GM12874 (cell line): Measurements from ENCODE around the gene EPHA8.

ENCODE experiments used
- TF ChIP-seq, protein P1 (sequence below): IDR thresholded peaks from 2 replicates; pipeline ENCODE4 v1.5.1; 2011; ENCODE audit warnings: low read depth, mild to moderate bottlenecking, control low read depth, low read length, moderate library complexity; ENCODE audit not compliant: insufficient read depth

Gene EPHA8

DNA sequence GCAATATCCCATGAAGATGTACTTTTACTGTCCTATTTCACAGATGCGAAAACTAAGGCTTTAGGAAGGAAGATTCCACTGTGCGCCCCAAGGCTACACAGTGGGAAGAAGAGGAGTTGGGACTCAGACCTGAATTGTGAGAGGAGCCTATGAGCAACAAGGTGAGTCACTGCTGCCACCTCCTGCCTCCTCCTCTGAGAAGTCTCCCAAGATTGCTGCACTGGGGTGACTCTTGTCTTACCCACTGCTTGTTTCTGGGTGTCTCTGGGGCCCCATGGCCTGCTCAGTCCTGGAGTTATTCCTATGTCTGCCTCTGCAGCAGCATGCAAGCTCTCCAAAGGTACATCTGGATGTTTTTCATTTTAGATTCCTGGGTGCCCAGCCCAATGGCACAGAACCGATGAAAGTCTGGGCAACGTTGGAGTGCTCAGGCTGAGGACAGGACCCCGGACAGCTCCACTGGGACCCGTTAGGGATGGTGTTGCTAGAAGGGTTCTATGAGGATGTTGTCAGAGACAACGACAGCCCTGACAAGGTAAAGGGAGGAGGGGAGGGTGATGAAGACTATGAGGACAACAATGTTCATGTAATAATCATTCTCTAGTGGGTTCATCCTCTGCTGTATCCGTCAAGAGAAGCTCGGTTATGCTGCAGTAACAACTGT, 62.1 kb downstream of the EPHA8 start:
- TF ChIP-seq, protein P1, sequence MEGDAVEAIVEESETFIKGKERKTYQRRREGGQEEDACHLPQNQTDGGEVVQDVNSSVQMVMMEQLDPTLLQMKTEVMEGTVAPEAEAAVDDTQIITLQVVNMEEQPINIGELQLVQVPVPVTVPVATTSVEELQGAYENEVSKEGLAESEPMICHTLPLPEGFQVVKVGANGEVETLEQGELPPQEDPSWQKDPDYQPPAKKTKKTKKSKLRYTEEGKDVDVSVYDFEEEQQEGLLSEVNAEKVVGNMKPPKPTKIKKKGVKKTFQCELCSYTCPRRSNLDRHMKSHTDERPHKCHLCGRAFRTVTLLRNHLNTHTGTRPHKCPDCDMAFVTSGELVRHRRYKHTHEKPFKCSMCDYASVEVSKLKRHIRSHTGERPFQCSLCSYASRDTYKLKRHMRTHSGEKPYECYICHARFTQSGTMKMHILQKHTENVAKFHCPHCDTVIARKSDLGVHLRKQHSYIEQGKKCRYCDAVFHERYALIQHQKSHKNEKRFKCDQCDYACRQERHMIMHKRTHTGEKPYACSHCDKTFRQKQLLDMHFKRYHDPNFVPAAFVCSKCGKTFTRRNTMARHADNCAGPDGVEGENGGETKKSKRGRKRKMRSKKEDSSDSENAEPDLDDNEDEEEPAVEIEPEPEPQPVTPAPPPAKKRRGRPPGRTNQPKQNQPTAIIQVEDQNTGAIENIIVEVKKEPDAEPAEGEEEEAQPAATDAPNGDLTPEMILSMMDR = no peak

DNA sequence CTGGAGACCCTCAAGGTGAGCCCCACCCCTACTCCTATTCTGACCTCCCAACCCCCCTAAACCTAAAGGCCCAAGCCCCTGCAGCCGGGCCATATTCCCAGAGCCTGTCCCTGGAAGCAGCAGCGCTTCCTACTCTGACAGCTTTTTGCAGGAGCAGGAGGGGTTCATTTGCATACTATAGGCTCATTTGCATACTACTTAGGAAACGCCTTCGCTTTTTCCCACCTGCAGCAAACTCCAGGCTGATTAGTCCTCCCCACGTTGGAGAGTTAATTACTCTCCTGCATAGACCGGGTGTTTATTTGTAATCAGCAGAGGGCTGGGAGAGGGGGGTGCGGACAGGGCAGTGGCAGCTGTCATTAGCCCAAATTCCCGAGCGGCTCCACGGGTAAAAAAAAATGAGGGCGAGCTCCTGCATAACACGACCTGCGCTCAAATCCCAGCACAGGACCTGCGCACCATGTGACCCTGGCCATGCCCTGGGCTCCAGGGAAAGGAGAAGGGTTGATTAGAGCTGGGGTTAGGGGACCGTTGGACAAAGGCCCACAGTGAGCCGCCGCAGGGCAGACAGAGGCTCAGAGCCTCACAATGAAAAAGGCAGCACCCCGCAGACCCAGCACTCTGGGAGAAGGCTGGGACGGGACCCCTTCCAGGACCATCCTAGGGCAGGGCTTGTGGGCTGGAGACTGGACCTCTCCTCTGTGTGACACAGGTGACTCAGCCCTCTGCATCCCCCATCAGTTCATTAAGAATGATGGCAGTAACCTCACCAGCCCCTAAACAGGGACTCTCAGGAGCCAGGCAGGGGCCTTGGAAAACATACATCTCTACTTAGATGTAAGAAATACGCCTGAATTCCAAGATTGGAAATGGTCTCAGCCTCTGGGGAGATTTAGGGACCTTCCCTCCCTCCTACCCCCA, 63.2 kb downstream of the EPHA8 start:
- TF ChIP-seq, protein P1 = no peak

DNA sequence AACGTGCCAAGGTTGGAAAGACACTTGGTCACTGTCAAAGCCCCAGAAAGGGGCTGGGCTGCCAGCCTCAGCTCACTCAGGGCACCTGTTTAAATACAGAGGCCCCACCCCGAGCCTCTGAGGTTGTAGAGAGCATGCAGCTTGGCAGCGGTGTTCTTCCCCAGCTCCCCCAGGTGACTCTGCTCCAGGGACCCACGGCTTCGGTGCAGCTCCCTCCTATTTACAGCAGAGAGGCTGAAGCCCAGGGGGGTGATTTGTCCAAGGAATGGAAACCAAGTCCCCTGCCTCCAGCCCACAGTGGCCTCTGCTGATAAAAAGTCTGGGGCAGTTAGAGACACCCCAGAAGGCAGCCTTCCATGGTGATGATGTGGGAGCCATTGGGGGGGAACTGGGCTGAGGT, 64.0 kb downstream of the EPHA8 start:
- TF ChIP-seq, protein P1 = no peak

DNA sequence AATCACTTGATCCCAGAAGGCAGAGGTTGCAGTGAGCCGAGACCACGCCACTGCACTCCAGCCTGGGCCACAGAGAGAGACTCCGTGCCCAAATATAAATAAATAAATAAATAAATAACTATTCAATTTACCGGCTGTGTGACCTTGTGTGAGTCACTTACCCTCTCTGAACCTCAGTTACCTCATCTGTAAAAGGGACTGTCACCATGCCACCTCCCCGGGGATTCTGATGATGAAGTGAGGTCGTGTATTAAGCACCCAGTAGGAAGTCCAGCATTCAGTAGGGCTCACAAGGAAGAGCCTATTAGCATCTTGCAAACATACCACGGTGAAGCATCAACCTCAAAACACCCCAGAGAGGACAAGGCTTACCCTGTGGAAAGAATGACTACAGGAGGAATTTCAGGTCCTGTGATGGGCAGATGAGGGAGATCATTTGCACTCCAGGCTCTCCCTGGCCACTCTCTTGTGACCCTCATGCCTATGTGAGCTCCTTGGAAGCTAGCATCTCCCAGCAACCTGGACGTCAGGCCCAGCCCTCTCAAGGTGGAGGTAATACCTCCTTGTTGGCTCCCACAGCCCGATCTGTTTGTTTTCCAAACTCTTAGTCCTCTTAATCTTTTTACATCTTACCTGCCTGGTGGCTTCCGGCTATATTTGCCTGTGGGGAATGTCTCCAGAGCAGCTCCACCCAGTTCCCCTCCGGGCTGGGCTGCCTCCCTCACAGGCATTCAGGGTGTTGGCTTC, 65.6 kb downstream of the EPHA8 start:
- TF ChIP-seq, protein P1 = no peak

DNA sequence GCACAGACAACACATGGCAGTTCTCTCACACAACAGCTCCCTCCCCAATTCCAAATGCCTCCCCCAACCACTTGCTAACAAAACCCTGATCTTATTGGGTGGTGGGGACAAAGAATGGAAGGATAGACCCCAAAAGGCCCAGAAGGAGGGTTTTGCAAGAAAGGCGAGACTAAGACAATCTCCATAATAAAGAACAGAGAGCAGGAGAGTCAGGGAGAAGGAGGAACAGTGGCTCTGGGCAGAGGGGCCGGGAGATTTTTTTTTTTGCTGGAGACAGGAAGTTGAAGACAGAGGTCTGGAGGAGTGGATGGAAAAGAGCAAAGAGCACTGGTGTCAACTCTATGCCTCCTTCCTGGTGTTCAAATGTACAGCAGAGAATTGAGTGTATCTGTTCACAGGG, 66.6 kb downstream of the EPHA8 start:
- TF ChIP-seq, protein P1 = no peak

DNA sequence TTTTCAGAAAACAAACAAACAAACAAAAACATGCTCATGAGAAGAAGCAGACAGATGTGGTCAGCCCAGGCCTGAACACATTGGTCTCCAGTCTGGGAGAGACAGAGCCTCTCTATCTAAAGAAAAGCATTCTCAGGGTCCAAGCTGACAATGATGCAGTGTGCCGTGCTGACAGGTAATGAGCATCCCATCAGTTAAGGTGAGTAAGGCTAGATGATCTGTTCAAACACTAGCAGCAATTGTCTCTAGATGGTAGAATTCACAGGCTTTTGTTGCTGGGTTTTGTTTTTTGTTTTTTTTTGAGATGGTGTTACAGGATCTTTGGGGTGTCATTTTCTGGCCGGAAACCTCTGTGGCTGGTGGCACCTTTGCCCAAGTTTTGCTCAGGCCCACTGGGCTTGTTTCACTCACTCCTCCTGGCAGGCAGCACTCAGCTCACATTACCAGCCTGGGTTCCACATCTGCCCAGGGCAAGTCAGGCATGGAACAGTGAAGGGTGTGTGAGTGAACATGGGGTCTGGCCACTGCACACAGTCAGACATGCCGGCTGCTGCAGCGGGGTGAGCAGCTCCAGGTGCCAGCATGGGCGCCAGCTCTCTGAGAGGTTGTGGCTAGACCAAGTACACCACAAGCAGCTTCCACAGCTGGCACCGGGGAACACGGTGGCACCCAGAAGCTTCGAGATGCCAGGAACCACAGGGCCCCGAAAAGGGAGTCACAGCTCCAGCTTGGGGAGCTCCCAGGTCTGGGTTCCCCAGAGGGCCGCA, 70.6 kb downstream of the EPHA8 start:
- TF ChIP-seq, protein P1 = no peak
